Neutrophil (primary cell): ENCODE measurements around the gene LAMA3.

Experiments
- H3K27ac ChIP-seq: fragments of 200-600 bp; sonication (generic); 2 replicates; pipeline ENCODE4 v1.5.1; 2016; ENCODE audit warnings: mild to moderate bottlenecking, moderate library complexity
- H3K27me3 ChIP-seq: fragments of 200-600 bp; sonication (generic); 2 replicates; pipeline ENCODE4 v1.6.0; 2016; ENCODE audit warnings: mild to moderate bottlenecking
- H3K36me3 ChIP-seq: fragments of 200-600 bp; sonication (generic); 2 replicates; pipeline ENCODE4 v1.5.1; 2017
- H3K4me1 ChIP-seq, 2 experiments: fragments of 200-600 bp in 1 of 2; sonication (generic) in 1 of 2; 1 replicate in 1 of 2; 2 replicates in 1 of 2; pipeline versions ENCODE4 v1.5.1 to v1.6.1; 2013 to 2016; ENCODE audit warnings: low read depth in 1 of 2, low read length in 1 of 2, mild to moderate bottlenecking in 1 of 2, moderate library complexity in 1 of 2; ENCODE audit not compliant: control insufficient read depth in 1 of 2, insufficient read depth in 1 of 2
- H3K4me3 ChIP-seq, 2 experiments: fragments of 200-600 bp in 1 of 2; sonication (generic) in 1 of 2; 1 replicate in 1 of 2; 2 replicates in 1 of 2; pipeline ENCODE4 v1.5.1; 2013 to 2016; ENCODE audit warnings: low read depth in 1 of 2, low read length in 1 of 2, mild to moderate bottlenecking in 1 of 2, moderate library complexity in 1 of 2
- H3K9me3 ChIP-seq: fragments of 200-600 bp; sonication (generic); 2 replicates; pipeline ENCODE4 v1.5.1; 2016
- CTCF ChIP-seq: fragments of 200-600 bp; sonication (generic); IDR thresholded peaks from 2 replicates; pipeline ENCODE4 v1.5.1; 2016; ENCODE audit warnings: antibody characterized with exemption

LAMA3 gene

GRCh38 chr18:23671564-23671963 lies 17.7 kb upstream of the LAMA3 start:
- H3K27me3 ChIP-seq, result peaks cover 58% of the 10 kb centered on the region
- no peak for TF ChIP-seq CTCF
- no peaks in the 10 kb centered on the region for H3K4me1 ChIP-seq
- no peaks in the 10 kb centered on the region for H3K36me3 ChIP-seq
- no peaks in the 10 kb centered on the region for H3K9me3 ChIP-seq
- H3K4me3 ChIP-seq, result no peak overlapping the region
- no peak overlapping the region for H3K27ac ChIP-seq

GRCh38 chr18:23673725-23674124 lies 15.5 kb upstream of the LAMA3 start:
- Histone ChIP-seq H3K27ac (no peak overlapping the region), H3K27me3 (peaks cover 57% of the 10 kb centered on the region), H3K4me1 (no peaks in the 10 kb centered on the region), H3K36me3 (no peaks in the 10 kb centered on the region), H3K4me3 (no peak overlapping the region), H3K9me3 (no peaks in the 10 kb centered on the region)
- TF ChIP-seq CTCF, result no peak

GRCh38 chr18:23675236-23675635 lies 14.0 kb upstream of the LAMA3 start:
- Histone ChIP-seq H3K27me3 (peaks cover 58% of the 10 kb centered on the region), H3K27ac (no peak overlapping the region), H3K4me3 (no peak overlapping the region), H3K9me3 (no peaks in the 10 kb centered on the region), H3K4me1 (no peaks in the 10 kb centered on the region), H3K36me3 (no peaks in the 10 kb centered on the region)
- TF ChIP-seq CTCF, result no peak

GRCh38 chr18:23675896-23676295 lies 13.4 kb upstream of the LAMA3 start:
- Histone ChIP-seq H3K4me1 (no peaks in the 10 kb centered on the region), H3K9me3 (no peaks in the 10 kb centered on the region), H3K4me3 (no peak overlapping the region), H3K36me3 (no peaks in the 10 kb centered on the region), H3K27me3 (peaks cover 62% of the 10 kb centered on the region), H3K27ac (no peak overlapping the region)
- no peak for TF ChIP-seq CTCF

- H3K4me3 ChIP-seq, result no peak overlapping the region
These were observed 7.2 kb upstream of the LAMA3 start for GRCh38 chr18:23682045-23682444.

More at GRCh38 chr18:23682045-23682444, 7.2 kb upstream of the LAMA3 start:
- no peaks in the 10 kb centered on the region for H3K9me3 ChIP-seq
- no peak overlapping the region for H3K27ac ChIP-seq
- no peaks in the 10 kb centered on the region for H3K36me3 ChIP-seq
- no peak for TF ChIP-seq CTCF
- no peaks in the 10 kb centered on the region for H3K4me1 ChIP-seq
- H3K27me3 ChIP-seq, result peaks cover 91% of the 10 kb centered on the region
